Measurements from ENCODE around the gene DUSP8.

The DUSP8 gene

DNA sequence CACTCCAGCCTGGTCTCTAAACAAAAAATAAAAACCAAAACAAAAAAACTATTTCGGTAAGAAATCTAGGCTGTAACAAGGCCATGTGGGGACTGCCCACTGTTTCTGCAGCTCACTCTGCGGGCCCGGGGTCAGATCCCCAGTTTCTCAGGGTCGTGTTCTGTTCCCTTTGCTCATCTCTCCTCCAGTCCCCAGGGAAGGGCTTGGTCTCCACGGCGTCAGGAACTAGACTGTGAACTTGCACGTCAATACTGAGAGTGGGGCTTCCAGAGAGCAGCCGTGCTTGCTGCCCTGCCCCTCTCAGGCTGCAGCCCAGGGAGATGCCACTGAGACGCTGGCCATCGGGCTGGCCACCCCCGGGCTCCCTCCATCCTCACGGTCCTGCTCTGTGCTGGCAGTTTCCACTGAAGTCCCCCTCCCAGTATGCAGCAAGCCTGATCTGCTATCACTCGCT lies 51.8 kb downstream of the DUSP8 start:
- H3K4me3 ChIP-seq (ENCODE audit: low read depth, low read length) = no peak overlapping the region
- TF ChIP-seq, protein P1, sequence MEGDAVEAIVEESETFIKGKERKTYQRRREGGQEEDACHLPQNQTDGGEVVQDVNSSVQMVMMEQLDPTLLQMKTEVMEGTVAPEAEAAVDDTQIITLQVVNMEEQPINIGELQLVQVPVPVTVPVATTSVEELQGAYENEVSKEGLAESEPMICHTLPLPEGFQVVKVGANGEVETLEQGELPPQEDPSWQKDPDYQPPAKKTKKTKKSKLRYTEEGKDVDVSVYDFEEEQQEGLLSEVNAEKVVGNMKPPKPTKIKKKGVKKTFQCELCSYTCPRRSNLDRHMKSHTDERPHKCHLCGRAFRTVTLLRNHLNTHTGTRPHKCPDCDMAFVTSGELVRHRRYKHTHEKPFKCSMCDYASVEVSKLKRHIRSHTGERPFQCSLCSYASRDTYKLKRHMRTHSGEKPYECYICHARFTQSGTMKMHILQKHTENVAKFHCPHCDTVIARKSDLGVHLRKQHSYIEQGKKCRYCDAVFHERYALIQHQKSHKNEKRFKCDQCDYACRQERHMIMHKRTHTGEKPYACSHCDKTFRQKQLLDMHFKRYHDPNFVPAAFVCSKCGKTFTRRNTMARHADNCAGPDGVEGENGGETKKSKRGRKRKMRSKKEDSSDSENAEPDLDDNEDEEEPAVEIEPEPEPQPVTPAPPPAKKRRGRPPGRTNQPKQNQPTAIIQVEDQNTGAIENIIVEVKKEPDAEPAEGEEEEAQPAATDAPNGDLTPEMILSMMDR (IDR thresholded peaks at IDR 0.05; ENCODE audit: insufficient read depth, low read depth, low read length, missing control alignments) = no peak
- no peak for DNase-seq (ENCODE audit: low read depth)

DNA sequence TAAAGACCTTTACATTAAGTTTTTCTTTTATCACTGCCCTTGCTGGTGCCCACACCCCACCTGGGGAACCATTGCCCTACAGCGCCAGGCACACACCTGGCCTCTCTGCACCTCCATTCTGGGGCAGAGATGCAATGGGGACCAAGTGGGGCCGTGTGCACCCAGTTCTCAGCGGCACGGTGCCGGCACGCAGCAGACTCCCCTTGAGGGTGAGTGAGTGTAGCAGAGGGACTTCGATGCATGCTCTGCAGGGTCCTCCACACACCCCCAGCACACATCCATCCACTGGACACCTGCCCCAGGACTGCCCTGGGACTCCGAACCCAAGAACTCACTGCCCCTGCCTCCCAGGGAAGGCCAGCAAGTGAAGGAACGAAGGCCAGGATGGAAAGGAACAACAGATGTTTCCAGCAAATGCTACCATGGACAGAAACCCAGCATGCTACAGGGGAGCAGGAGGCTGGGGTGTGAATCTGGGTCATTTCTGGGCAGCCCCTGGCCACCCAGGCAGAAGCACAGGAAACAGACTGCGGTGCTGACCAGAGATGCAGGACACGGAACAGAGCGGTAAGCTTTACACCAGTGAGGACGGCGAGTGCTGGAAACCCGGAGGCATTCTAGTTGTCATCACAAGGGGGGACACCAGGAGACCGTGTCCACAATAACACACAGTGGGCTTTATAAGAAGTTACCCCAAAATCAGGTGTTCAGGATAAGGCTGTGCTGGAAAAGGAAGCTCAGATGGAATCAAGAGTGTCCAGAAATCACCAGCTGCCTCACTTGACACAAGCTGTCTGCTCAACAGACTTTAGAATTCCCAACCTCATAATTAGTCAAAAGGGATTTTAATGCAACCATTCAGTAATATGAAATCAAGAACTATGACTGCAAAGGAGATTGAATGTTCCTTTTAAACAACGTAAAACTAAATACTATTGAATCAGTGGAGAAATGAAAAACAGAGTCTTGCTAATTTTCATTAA lies 52.8 kb downstream of the DUSP8 start:
- H3K4me3 ChIP-seq (ENCODE audit: low read depth, low read length) = no peak overlapping the region
- no peak for DNase-seq (ENCODE audit: low read depth)
- TF ChIP-seq, protein P1 (IDR thresholded peaks at IDR 0.05; ENCODE audit: insufficient read depth, low read depth, low read length, missing control alignments) = no peak

DNA sequence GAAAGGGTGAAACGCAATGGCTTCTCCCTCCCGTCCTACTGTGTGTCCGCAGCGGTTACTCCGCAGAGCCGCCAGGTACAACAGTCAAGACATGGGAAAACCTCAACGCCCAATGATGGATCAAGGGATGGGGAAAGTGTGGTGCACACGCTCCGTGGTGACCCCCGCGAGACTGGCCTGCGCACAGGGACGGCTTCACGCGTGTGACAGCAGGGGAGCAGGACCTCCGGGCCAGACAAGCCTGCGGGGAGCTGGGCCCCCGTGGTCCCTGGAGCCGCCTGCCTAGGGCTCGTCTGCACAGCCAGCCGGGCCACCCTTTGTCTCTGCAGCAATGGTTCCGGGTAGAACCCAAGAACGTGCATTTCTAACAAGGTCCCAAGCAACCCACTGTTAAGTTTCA lies 53.8 kb downstream of the DUSP8 start:
- TF ChIP-seq, protein P1 (IDR thresholded peaks at IDR 0.05; ENCODE audit: insufficient read depth, low read depth, low read length, missing control alignments) = no peak
- no peak overlapping the region for H3K4me3 ChIP-seq (ENCODE audit: low read depth, low read length)
- no peak for DNase-seq (ENCODE audit: low read depth)

GRCh38 chr11:1517117-1518005 lies 54.7 kb downstream of the DUSP8 start:
- TF ChIP-seq, protein P1 (IDR thresholded peaks at IDR 0.05; ENCODE audit: insufficient read depth, low read depth, low read length, missing control alignments) = no peak
- no peak overlapping the region for H3K4me3 ChIP-seq (ENCODE audit: low read depth, low read length)
- no peak for DNase-seq (ENCODE audit: low read depth)

DNA sequence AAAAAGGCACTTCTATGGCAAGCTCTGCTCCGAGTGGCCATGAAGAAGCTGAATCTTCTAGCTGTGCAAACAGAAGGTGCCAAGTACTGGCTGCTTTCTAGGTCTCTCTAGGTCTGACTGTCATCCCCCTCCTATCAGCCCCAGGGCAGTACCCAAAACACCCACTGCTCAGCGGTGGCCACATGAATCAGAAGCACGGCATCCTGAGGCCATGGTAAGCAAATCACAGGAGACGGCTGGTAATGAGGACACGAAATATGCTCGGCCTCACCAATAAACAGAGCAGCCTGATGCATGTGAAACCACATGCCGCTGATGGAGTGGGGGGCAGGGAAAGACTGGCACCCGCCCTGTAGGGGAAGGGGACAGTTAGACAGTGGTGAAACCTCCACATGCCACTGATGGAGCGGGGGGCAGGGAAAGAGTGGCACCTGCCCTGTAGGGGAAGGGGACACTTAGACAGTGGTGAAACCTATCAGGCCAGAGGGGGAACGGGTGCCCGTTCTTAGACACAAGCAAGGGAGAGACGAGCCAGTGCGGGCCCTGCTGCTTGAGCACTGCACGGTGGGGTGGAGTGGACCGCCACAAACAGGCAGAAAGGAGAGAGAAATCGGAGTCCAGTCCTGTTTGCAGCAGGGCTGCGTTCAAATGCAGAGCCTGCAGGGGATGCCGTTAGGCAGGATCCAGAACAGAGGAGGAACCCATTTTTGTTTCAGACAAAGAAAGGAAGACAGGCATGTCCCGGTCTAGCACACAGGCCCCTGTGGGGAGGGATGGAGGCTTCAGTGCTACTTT lies 55.6 kb downstream of the DUSP8 start:
- TF ChIP-seq, protein P1 (IDR thresholded peaks at IDR 0.05; ENCODE audit: insufficient read depth, low read depth, low read length, missing control alignments) = no peak
- no peak for DNase-seq (ENCODE audit: low read depth)
- no peak overlapping the region for H3K4me3 ChIP-seq (ENCODE audit: low read depth, low read length)
